ENCODE data around the gene DTNA.

DNA sequence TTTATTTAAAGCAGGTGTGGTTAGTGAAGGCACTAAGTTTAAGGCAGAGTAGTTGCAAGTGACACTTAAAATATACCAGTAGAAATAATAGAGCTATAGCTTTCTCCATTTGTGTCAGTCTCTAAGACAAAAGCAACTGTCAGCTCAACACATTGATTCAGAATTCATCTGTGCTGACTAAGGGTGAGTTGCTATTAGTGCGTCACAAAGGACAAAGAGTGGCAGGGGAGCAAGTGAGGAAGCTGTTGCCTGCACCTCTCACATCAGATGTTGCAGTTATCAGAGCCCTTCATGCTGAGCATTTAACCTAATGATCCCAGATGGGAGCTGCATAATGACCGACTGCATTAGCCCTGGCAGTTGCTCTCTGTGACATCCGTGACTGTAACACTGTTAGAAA lies 138.6 kb downstream of the DTNA start:
- TF ChIP-seq, protein P1, sequence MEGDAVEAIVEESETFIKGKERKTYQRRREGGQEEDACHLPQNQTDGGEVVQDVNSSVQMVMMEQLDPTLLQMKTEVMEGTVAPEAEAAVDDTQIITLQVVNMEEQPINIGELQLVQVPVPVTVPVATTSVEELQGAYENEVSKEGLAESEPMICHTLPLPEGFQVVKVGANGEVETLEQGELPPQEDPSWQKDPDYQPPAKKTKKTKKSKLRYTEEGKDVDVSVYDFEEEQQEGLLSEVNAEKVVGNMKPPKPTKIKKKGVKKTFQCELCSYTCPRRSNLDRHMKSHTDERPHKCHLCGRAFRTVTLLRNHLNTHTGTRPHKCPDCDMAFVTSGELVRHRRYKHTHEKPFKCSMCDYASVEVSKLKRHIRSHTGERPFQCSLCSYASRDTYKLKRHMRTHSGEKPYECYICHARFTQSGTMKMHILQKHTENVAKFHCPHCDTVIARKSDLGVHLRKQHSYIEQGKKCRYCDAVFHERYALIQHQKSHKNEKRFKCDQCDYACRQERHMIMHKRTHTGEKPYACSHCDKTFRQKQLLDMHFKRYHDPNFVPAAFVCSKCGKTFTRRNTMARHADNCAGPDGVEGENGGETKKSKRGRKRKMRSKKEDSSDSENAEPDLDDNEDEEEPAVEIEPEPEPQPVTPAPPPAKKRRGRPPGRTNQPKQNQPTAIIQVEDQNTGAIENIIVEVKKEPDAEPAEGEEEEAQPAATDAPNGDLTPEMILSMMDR (IDR thresholded peaks at IDR 0.05), result no peak
- TF ChIP-seq POLR2A (IDR thresholded peaks at IDR 0.05), result no peak

Measured in vagina (tissue), 2 donors.